ENCODE results near the gene CCDC30. TPM values are rescaled to one million over a fixed set of nuclear protein-coding genes. Genes with fewer than 3 reads are reported as not detected.
"Not testable (repeated sequence)": the region's sequence is repeated elsewhere in the genome, so short reads cannot be mapped to it uniquely, and the experiment has no call there.

CCDC30 gene
- total RNA-seq, 8 experiments from 2014 or later: 1.7 to 33.4 (median 10.9) TPM

DNA sequence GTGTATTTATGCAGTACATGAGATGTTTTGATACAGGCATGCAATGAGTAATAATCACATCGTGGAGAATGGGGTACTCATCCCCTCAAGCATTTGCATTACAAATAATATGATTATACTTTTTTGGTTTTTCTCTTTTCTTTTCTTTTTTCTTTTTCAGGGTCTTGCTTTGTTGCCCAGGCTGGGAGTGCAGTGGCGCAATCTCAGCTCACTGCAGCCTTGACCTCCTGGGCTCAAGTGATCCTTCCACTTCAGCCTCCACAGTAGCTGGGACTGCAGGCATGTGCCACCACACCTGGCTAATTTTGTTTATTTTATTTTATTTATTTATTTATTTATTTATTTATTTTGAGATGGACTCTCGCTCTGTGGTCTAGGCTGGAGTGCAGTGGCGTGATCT lies 158.1 kb downstream of the CCDC30 start:
- H3K4me1 ChIP-seq (replicated peaks in 1 of 2); H3K4me3 ChIP-seq; ATAC-seq (replicated peaks in 6 of 8); H3K27ac ChIP-seq; in situ Hi-C loops (cut with MboI; ENCODE audit: low pct_unique_long_range_greater_than_20kb in 2 of 9, low sequenced_read_pairs in 9 of 9, unreplicated experiment in 9 of 9): not testable (repeated sequence)
- WGBS, 10 experiments: 33 to 96% (median 78%) methylated on average over 1 to 4 of the region's 4 CpGs

GRCh38 chr1:42627205-42627604 lies 164.1 kb downstream of the CCDC30 start:
- H3K4me1 ChIP-seq (replicated peaks in 1 of 2); H3K4me3 ChIP-seq; ATAC-seq (replicated peaks in 6 of 8); in situ Hi-C loops (cut with MboI; ENCODE audit: low pct_unique_long_range_greater_than_20kb in 2 of 9, low sequenced_read_pairs in 9 of 9, unreplicated experiment in 9 of 9); H3K27ac ChIP-seq: not testable (repeated sequence)
- WGBS, 10 experiments: 0 to 84% (median 61%) methylated on average over 1 to 3 of the region's 3 CpGs; no CpG with 5 or more reads in 1 of the 10 experiments

GRCh38 chr1:42639116-42639515 lies 176.0 kb downstream of the CCDC30 start:
- Histone ChIP-seq H3K27ac (no peak overlapping the region), H3K4me3 (no peak overlapping the region), H3K4me1 (replicated peaks in 1 of 2) (no peaks in the 10 kb centered on the region)
- no peak for ATAC-seq (replicated peaks in 6 of 8)
- in situ Hi-C loops (cut with MboI; ENCODE audit: low pct_unique_long_range_greater_than_20kb in 2 of 9, low sequenced_read_pairs in 9 of 9, unreplicated experiment in 9 of 9): no loop called here

DNA sequence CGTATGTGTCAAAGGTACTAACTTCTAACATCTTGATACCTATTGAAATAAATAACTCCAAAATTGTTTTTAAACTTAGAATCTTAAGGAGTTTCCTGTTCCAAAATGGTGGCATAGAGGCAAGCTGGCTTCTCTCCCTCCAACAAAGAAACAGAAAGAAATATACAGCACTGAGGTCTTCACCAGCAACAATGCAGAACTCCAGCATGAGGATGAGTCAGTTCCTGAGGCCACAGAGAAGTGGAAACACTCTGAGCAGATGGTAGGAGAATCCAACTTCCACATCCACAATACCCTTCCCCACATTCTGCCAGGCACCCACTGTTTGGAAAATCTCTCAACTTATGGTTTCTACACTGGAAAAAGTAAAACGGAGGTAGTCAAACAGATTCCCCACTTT lies 183.0 kb downstream of the CCDC30 start:
- WGBS, 10 experiments: 40 to 90% (median 72%) methylated on average over 1 to 2 of the region's 2 CpGs; no CpG with 5 or more reads in 2 of the 10 experiments
- Histone ChIP-seq H3K4me3 (no peak overlapping the region), H3K27ac (no peak overlapping the region), H3K4me1 (replicated peaks in 1 of 2) (no peaks in the 10 kb centered on the region)
- in situ Hi-C loops (cut with MboI; ENCODE audit: low pct_unique_long_range_greater_than_20kb in 2 of 9, low sequenced_read_pairs in 9 of 9, unreplicated experiment in 9 of 9): no loop called here
- ATAC-seq (replicated peaks in 6 of 8): no peak

GRCh38 chr1:42657201-42657600 lies 194.1 kb downstream of the CCDC30 start:
- in situ Hi-C loops (cut with MboI; ENCODE audit: low pct_unique_long_range_greater_than_20kb in 2 of 9, low sequenced_read_pairs in 9 of 9, unreplicated experiment in 9 of 9): loop anchor here in 1 of 9 experiments (25.0 kb wide), 1 partner anchor 320 kb away; the partner anchor contains the start of gene FOXJ3
- 72 to 100% (median 93%) methylated on average over 1 to 5 of the region's 5 CpGs; no CpG with 5 or more reads in 2 of the 10 experiments for WGBS, 10 experiments
- H3K27ac ChIP-seq: peak overlapping the region; percentile 91 to 96

DNA sequence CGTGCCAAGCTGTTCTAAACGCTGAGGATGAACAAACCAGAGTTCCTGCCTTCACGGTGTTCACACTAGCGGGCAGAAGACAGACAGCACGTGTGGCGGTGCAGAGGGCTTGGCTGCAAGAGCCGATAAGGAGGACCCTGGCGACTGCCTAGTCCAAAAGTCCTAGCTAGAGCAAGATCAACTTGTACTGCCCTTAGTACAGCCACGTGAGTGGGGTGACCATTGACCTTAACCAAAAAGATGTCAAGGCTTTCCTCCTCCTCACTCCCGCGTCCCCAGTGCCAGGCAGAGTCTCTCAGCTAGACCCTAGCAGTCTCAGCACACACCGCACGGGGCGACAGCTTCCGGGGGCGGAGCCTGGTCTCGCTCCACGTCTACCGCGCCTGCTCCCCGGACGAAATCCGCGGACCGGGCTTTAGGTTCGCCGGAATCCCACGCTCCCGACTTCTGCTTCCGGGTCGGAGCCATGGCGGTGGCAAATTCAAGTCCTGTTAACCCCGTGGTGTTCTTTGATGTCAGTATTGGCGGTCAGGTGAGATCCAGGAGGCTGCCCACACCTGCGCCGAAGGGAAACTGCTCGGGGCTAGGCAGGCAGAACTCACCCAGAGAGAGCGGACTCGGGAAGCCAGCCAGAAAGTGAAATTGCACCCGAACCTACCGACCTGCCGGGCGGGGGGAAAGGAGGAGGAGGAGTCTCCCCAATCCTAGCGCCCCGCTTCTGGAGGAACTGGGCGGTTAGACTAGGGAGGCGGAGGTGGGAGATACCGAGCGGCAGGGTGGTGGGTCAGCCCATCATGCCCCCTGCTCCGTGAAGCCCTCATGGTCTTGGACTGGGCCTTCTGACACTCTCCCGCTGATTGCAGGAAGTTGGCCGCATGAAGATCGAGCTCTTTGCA lies 195.1 kb downstream of the CCDC30 start, which contains the start of gene PPIH:
PPIH (plus strand) TSS at position 443 of the 896 bp plus-strand sequence; CDS start at position 467, 24 bp downstream.
- in situ Hi-C loops (cut with MboI; ENCODE audit: low pct_unique_long_range_greater_than_20kb in 2 of 9, low sequenced_read_pairs in 9 of 9, unreplicated experiment in 9 of 9): loop anchor here in 1 of 9 experiments (25.0 kb wide), 1 partner anchor 321 kb away; the partner anchor contains the start of gene FOXJ3
- 0 to 10% (median 2%) methylated on average over 1 to 30 of the region's 53 CpGs for WGBS, 10 experiments
- H3K4me3 ChIP-seq: peak within 1 kb of the TSS; percentile 63 to 86 (median 70)
- peaks cover 12 to 19% of the 10 kb centered on the region in 2 donors for H3K4me1 ChIP-seq (replicated peaks in 1 of 2)
- H3K27ac ChIP-seq: peak within 1 kb of the TSS; percentile 91 to 96
- ATAC-seq (replicated peaks in 6 of 8): peak; percentile 98 to 100 (median 99)

More at GRCh38 chr1:42657201-42657600, 194.1 kb downstream of the CCDC30 start:
- peaks cover 12 to 19% of the 10 kb centered on the region in 2 donors for H3K4me1 ChIP-seq (replicated peaks in 1 of 2)
- ATAC-seq (replicated peaks in 6 of 8): no peak
- H3K4me3 ChIP-seq: peak overlapping the region in 1 of 5 donors; percentile 84

DNA sequence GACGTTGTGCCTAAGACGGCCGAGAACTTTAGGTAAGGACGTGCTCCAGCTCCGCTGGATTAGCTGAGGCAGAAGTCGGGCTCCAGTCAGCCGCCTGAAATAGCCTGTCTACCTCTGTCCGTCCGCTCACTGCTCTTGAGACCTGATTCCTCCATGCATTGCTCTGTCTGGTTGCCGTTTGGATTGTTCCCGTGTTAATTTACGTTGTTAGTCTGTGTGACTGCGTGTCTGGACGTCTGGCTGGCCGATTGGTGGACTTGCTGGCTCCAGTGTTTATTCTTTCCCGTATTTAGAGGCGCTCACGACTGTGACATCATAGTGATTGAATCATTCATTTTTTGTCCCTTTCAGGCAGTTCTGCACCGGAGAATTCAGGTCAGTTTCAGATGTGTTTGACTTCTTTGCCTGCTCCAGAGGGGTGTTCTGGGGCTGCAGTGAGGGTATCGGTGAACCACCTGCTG lies 195.8 kb downstream of the CCDC30 start:
- H3K4me3 ChIP-seq: peak overlapping the region; percentile 63 to 86 (median 70)
- 0 to 16% (median 1%) methylated on average over 1 to 15 of the region's 20 CpGs for WGBS, 10 experiments
- in situ Hi-C loops (cut with MboI; ENCODE audit: low pct_unique_long_range_greater_than_20kb in 2 of 9, low sequenced_read_pairs in 9 of 9, unreplicated experiment in 9 of 9): loop anchor here in 1 of 9 experiments (25.0 kb wide), 1 partner anchor 322 kb away; the partner anchor contains the start of gene FOXJ3
- H3K4me1 ChIP-seq (replicated peaks in 1 of 2): peaks cover 12 to 19% of the 10 kb centered on the region in 2 donors
- peak in 4 of 8 experiments; percentile 0 to 11 (median 6) for ATAC-seq (replicated peaks in 6 of 8)
- H3K27ac ChIP-seq: peak overlapping the region; percentile 50 to 96

DNA sequence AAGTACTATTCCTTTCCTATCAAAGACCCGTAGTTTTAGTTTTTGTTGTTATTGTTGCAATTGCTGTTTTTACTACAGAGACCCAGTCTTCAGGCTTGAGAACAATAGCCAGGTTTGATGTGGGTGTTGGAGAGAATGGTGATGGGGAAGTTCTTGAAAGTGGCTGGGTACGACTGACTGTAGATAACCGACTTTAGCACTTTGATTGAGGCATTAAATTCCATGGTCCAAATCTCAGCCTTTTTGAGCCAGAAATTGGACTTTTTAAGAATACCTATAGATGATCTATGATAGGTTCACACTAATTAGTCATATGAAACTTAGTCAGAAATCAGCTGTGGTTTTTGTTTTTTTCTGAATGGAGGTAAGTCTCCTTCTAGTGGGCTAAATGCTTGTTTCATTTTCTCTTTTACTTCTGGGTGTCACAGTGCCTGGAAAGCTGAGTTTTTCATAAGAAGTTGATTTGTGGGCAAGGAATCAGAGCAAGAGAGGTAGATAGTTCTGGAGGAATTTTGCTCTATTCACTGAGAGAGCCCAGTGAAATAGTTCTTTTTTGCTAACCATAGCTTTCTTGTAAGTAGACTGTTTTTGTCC lies 197.9 kb downstream of the CCDC30 start:
- H3K4me3 ChIP-seq: no peak overlapping the region
- peaks cover 12 to 19% of the 10 kb centered on the region in 2 donors for H3K4me1 ChIP-seq (replicated peaks in 1 of 2)
- ATAC-seq (replicated peaks in 6 of 8): no peak
- WGBS, 10 experiments: 73 to 100% (median 92%) methylated on average over 1 to 3 of the region's 3 CpGs; no CpG with 5 or more reads in 1 of the 10 experiments
- in situ Hi-C loops (cut with MboI; ENCODE audit: low pct_unique_long_range_greater_than_20kb in 2 of 9, low sequenced_read_pairs in 9 of 9, unreplicated experiment in 9 of 9): loop anchor here in 1 of 9 experiments (25.0 kb wide), 1 partner anchor 324 kb away; the partner anchor contains the start of gene FOXJ3
- no peak overlapping the region for H3K27ac ChIP-seq

- WGBS, 10 experiments: 90 to 100% (median 100%) methylated on average over 1 to 3 of the region's 3 CpGs; no CpG with 5 or more reads in 2 of the 10 experiments
- in situ Hi-C loops (cut with MboI; ENCODE audit: low pct_unique_long_range_greater_than_20kb in 2 of 9, low sequenced_read_pairs in 9 of 9, unreplicated experiment in 9 of 9): loop anchor here in 1 of 9 experiments (25.0 kb wide), 1 partner anchor 333 kb away; the partner anchor contains the start of gene FOXJ3
- Histone ChIP-seq H3K27ac (no peak overlapping the region), H3K4me3 (no peak overlapping the region), H3K4me1 (replicated peaks in 1 of 2) (no peaks in the 10 kb centered on the region)
- ATAC-seq (replicated peaks in 6 of 8): no peak
These were observed 206.8 kb downstream of the CCDC30 start for GRCh38 chr1:42669936-42670335.

DNA sequence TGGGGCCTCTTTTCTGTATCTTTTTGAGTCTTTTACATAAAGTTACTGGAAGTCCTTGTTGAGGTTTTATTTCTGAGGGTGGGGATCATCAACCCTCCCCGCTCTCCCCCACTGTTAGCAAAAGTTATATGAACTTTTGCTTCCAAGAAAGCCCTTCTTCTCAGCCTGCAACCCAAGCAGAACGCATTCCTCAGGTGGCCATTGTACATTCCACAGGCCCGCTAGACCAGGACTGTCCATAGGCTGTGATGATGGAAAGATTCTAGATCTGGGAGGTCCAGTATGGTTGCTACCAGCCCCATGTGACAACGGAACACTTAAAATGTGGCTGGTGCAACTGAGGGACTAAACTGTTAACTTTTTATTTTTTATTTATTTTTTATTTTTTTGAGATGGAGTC lies 207.3 kb downstream of the CCDC30 start:
- no peaks in the 10 kb centered on the region for H3K4me1 ChIP-seq (replicated peaks in 1 of 2)
- no peak for ATAC-seq (replicated peaks in 6 of 8)
- in situ Hi-C loops (cut with MboI; ENCODE audit: low pct_unique_long_range_greater_than_20kb in 2 of 9, low sequenced_read_pairs in 9 of 9, unreplicated experiment in 9 of 9): loop anchor here in 1 of 9 experiments (25.0 kb wide), 1 partner anchor 333 kb away; the partner anchor contains the start of gene FOXJ3
- 94 to 100% (median 100%) methylated on average over 2 to 4 of the region's 4 CpGs; no CpG with 5 or more reads in 1 of the 10 experiments for WGBS, 10 experiments
- no peak overlapping the region for H3K4me3 ChIP-seq
- no peak overlapping the region for H3K27ac ChIP-seq

GRCh38 chr1:42674214-42674613 lies 211.1 kb downstream of the CCDC30 start:
- no peak overlapping the region for H3K27ac ChIP-seq
- no peak overlapping the region for H3K4me3 ChIP-seq
- no peak for ATAC-seq (replicated peaks in 6 of 8)
- no peaks in the 10 kb centered on the region for H3K4me1 ChIP-seq (replicated peaks in 1 of 2)
- in situ Hi-C loops (cut with MboI; ENCODE audit: low pct_unique_long_range_greater_than_20kb in 2 of 9, low sequenced_read_pairs in 9 of 9, unreplicated experiment in 9 of 9): loop anchor here in 1 of 9 experiments (25.0 kb wide), 1 partner anchor 337 kb away; the partner anchor contains the start of gene FOXJ3

DNA sequence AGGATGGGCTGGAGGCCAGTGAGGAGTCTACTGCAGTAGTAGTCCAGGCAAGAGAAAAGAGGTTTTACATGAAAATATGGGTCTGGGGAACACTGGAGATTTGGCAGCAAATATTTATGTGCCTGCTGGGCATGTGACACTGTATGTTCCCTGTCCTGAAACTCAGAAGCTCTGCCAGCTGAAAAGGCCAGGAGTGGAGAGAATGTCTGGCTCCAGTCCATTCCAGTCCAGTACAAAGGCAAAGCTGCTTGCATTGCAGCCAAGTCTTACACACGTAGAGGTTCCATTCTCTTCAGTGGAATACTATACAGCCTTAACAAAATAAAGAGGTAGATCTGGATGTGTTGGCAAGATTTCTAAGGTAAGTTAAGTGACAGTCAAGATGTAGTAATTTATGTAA lies 211.6 kb downstream of the CCDC30 start:
- ATAC-seq (replicated peaks in 6 of 8): no peak
- Histone ChIP-seq H3K27ac (no peak overlapping the region), H3K4me1 (replicated peaks in 1 of 2) (peaks cover 4% of the 10 kb centered on the region in 2 donors), H3K4me3 (no peak overlapping the region)
- in situ Hi-C loops (cut with MboI; ENCODE audit: low pct_unique_long_range_greater_than_20kb in 2 of 9, low sequenced_read_pairs in 9 of 9, unreplicated experiment in 9 of 9): loop anchor here in 1 of 9 experiments (25.0 kb wide), 1 partner anchor 337 kb away; the partner anchor contains the start of gene FOXJ3
- 50 to 100% (median 100%) methylated on average over 1 of the region's 1 CpG; no CpG with 5 or more reads in 4 of the 10 experiments for WGBS, 10 experiments

All from motor neuron (in vitro differentiated cells).